AG04449 (cell line): ENCODE results near the gene CDH10.

Experiments used
- CTCF ChIA-PET: fragments of 350-600 bp; formaldehyde crosslinking; extraction: SDS; loops from one replicate; lab custom pipeline; 2021; ENCODE audit warnings: antibody characterized with exemption; lab: Yijun Ruan, JAX
- POLR2A ChIA-PET: fragments of 400-600, 350-600 bp; formaldehyde crosslinking; extraction: SDS; loops from one replicate; lab custom pipeline; 2020; ENCODE audit warnings: antibody characterized with exemption, inconsistent platforms; lab: Yijun Ruan, JAX
- DNase-seq: peaks from one replicate; pipeline ENCODE4 v3.0.0-alpha.2; 2010; ENCODE audit warnings: low read depth, low spot score
- H3K4me3 ChIP-seq: 2 replicates; pipeline ENCODE4 v1.5.1; 2011; ENCODE audit warnings: low read depth, mild to moderate bottlenecking, control low read depth, low read length
- CTCF ChIP-seq: IDR thresholded peaks from one replicate; pipeline ENCODE4 v1.5.1; 2011; ENCODE audit warnings: mild to moderate bottlenecking, moderate library complexity, low read length, control low read depth, inconsistent platforms; ENCODE audit not compliant: insufficient read depth; ENCODE audit errors: missing control alignments

Gene CDH10

GRCh38 chr5:24633715-24634325 is 11.0 kb downstream of the CDH10 start:
- H3K4me3 ChIP-seq = no peak overlapping the region
- DNase-seq = no peak
- ChIA-PET POLR2A (no interaction called here), CTCF (interaction anchor here (2.9 kb wide), 1 partner anchor 374 kb away, joined by 24 read pairs; no protein-coding TSS in a partner anchor)
- peak; percentile 33 for TF ChIP-seq CTCF

GRCh38 chr5:24632353-24632752 is 12.4 kb downstream of the CDH10 start:
- POLR2A ChIA-PET = no interaction called here
- CTCF ChIA-PET = interaction anchor here (0.8 to 1.7 kb wide), 3 partner anchors 16 to 375 kb away, joined by 3 to 7 read pairs (median 3); no protein-coding TSS in a partner anchor
- TF ChIP-seq CTCF = no peak
- H3K4me3 ChIP-seq = no peak overlapping the region
- DNase-seq = no peak

- no peak for TF ChIP-seq CTCF
- ChIA-PET POLR2A (no interaction called here), CTCF (no interaction called here)
- H3K4me3 ChIP-seq = no peak overlapping the region
- DNase-seq = no peak
Observed at GRCh38 chr5:24630918-24631317, 13.9 kb downstream of the CDH10 start.

GRCh38 chr5:24629798-24630197 is 15.0 kb downstream of the CDH10 start:
- ChIA-PET CTCF (no interaction called here), POLR2A (no interaction called here)
- no peak for DNase-seq
- H3K4me3 ChIP-seq = no peak overlapping the region
- no peak for TF ChIP-seq CTCF

GRCh38 chr5:24624872-24625271 is 19.9 kb downstream of the CDH10 start:
- no peak for TF ChIP-seq CTCF
- DNase-seq = no peak
- ChIA-PET CTCF (no interaction called here), POLR2A (no interaction called here)
- H3K4me3 ChIP-seq = no peak overlapping the region

GRCh38 chr5:24623624-24624023 is 21.2 kb downstream of the CDH10 start:
- no peak for TF ChIP-seq CTCF
- ChIA-PET POLR2A (no interaction called here), CTCF (no interaction called here)

More at GRCh38 chr5:24623624-24624023, 21.2 kb downstream of the CDH10 start:
- no peak for DNase-seq
- H3K4me3 ChIP-seq = no peak overlapping the region
